CD1c-positive myeloid dendritic cell (primary cell): ENCODE measurements around the gene PIP5K1B.

Experiments
- DNase-seq: peaks from one replicate; pipeline ENCODE4 v3.0.0-alpha.2; 2016; ENCODE audit errors: extremely low spot score

PIP5K1B gene

GRCh38 chr9:68852941-68853340 is 147.9 kb downstream of the PIP5K1B start:
- no peak for DNase-seq

GRCh38 chr9:68859347-68859746 is 154.3 kb downstream of the PIP5K1B start:
- no peak for DNase-seq

- no peak for DNase-seq
Observed at GRCh38 chr9:68860419-68860818, 155.4 kb downstream of the PIP5K1B start.

GRCh38 chr9:68861436-68861835 is 156.4 kb downstream of the PIP5K1B start:
- no peak for DNase-seq

- DNase-seq = no peak
Observed at GRCh38 chr9:68867066-68867465, 162.0 kb downstream of the PIP5K1B start.

GRCh38 chr9:68869022-68869421 is 164.0 kb downstream of the PIP5K1B start:
- DNase-seq = no peak

- no peak for DNase-seq
Observed at GRCh38 chr9:68870086-68870485, 165.0 kb downstream of the PIP5K1B start.

- no peak for DNase-seq
Observed at GRCh38 chr9:68871236-68871635, 166.2 kb downstream of the PIP5K1B start.

- DNase-seq = no peak
Observed at GRCh38 chr9:68872026-68872501, 167.0 kb downstream of the PIP5K1B start.

GRCh38 chr9:68873179-68873578 is 168.1 kb downstream of the PIP5K1B start:
- no peak for DNase-seq

- DNase-seq = no peak
Observed at GRCh38 chr9:68876273-68876672, 171.2 kb downstream of the PIP5K1B start.

- no peak for DNase-seq
Observed at GRCh38 chr9:68876681-68877080, 171.6 kb downstream of the PIP5K1B start.

- no peak for DNase-seq
Observed at GRCh38 chr9:68877219-68877618, 172.2 kb downstream of the PIP5K1B start.

- DNase-seq = no peak
Observed at GRCh38 chr9:68878450-68878849, 173.4 kb downstream of the PIP5K1B start.

GRCh38 chr9:68883224-68883623 is 178.2 kb downstream of the PIP5K1B start:
- DNase-seq = no peak

- no peak for DNase-seq
Observed at GRCh38 chr9:68887232-68887631, 182.2 kb downstream of the PIP5K1B start.

GRCh38 chr9:68894502-68894901 is 189.5 kb downstream of the PIP5K1B start:
- no peak for DNase-seq

- DNase-seq = no peak
Observed at GRCh38 chr9:68895741-68896478, 190.9 kb downstream of the PIP5K1B start.

- no peak for DNase-seq
Observed at GRCh38 chr9:68896486-68896885, 191.4 kb downstream of the PIP5K1B start.

- DNase-seq = no peak
Observed at GRCh38 chr9:68897577-68898145, 192.6 kb downstream of the PIP5K1B start.

GRCh38 chr9:68898781-68899439 is 193.9 kb downstream of the PIP5K1B start:
- DNase-seq = no peak

GRCh38 chr9:68904454-68904853 is 199.4 kb downstream of the PIP5K1B start:
- no peak for DNase-seq

GRCh38 chr9:68905129-68905528 is 200.1 kb downstream of the PIP5K1B start:
- no peak for DNase-seq
